Inflammatory macrophage (primary cell): ENCODE data around the gene CD1C.
A peak's percentile ranks its signal among the peaks of the same experiment; 100 is the strongest.
"Not testable (repeated sequence)": the region's sequence is repeated elsewhere in the genome, so short reads cannot be mapped to it uniquely, and the experiment has no call there.

Experiments used
- DNase-seq, 2 donors: peaks; one replicate each; pipeline ENCODE4 v3.0.0-alpha.2; 2020 to 2022
- total RNA-seq, 18 experiments: gene quantifications; one replicate each; lab custom pipeline; 2026; ENCODE audit warnings: mixed read lengths in 6 of 18, inconsistent platforms in 2 of 18; lab: John Stamatoyannopoulos, UW

CD1C gene
- 0.89 to 22.7 (median 6.7) reads per million in 18 experiments for total RNA-seq

- no peak for DNase-seq
Measured at GRCh38 chr1:158289811-158290210, at the start of gene CD1C. Gene CD1C (plus strand): TSS chr1:158289923. CDS start chr1:158290065, 142 bp downstream.

- peak; percentile 38 to 40 for DNase-seq
Measured at GRCh38 chr1:158246650-158247049, 43.1 kb upstream of the CD1C start.

- DNase-seq, result peak; percentile 83 to 87
Measured at GRCh38 chr1:158248118-158248517, 41.6 kb upstream of the CD1C start.

GRCh38 chr1:158248771-158249170 lies 41.0 kb upstream of the CD1C start:
- DNase-seq, result peak; percentile 78 to 88

- peak; percentile 46 to 86 for DNase-seq
Measured at GRCh38 chr1:158249646-158250045, 40.1 kb upstream of the CD1C start.

- peak; percentile 85 to 87 for DNase-seq
Measured at GRCh38 chr1:158251163-158251562, 38.6 kb upstream of the CD1C start.

GRCh38 chr1:158255656-158256055 lies 34.1 kb upstream of the CD1C start:
- peak; percentile 30 to 31 for DNase-seq

- not testable (repeated sequence) for DNase-seq
Measured at GRCh38 chr1:158256747-158257146, 33.0 kb upstream of the CD1C start.

GRCh38 chr1:158257888-158258287 lies 31.8 kb upstream of the CD1C start:
- DNase-seq, result peak; percentile 9 to 10

- no peak for DNase-seq
Measured at GRCh38 chr1:158259117-158259516, 30.6 kb upstream of the CD1C start.

- DNase-seq, result no peak
Measured at GRCh38 chr1:158272681-158273080, 17.0 kb upstream of the CD1C start.

- DNase-seq, result no peak
Measured at GRCh38 chr1:158274797-158275196, 14.9 kb upstream of the CD1C start.

GRCh38 chr1:158282421-158282820 lies 7.3 kb upstream of the CD1C start:
- not testable (repeated sequence) for DNase-seq

- peak; percentile 89 to 90 for DNase-seq
Measured at GRCh38 chr1:158283965-158284364, 5.8 kb upstream of the CD1C start.

GRCh38 chr1:158285756-158286241 lies 3.9 kb upstream of the CD1C start:
- peak; percentile 99 for DNase-seq

GRCh38 chr1:158286487-158286886 lies 3.2 kb upstream of the CD1C start:
- no peak for DNase-seq

GRCh38 chr1:158286941-158287346 lies 2.8 kb upstream of the CD1C start:
- peak; percentile 32 for DNase-seq

- peak; percentile 75 to 76 for DNase-seq
Measured at GRCh38 chr1:158290321-158290844, 660 bp downstream of the CD1C start.

- no peak for DNase-seq
Measured at GRCh38 chr1:158295791-158296190, 6.1 kb downstream of the CD1C start.

GRCh38 chr1:158310623-158311022 lies 20.9 kb downstream of the CD1C start:
- no peak for DNase-seq

- no peak for DNase-seq
Measured at GRCh38 chr1:158311066-158311465, 21.3 kb downstream of the CD1C start.

- no peak for DNase-seq
Measured at GRCh38 chr1:158323866-158324265, 34.1 kb downstream of the CD1C start.

GRCh38 chr1:158324395-158324794 lies 34.7 kb downstream of the CD1C start:
- peak in 1 of 2 donors; percentile 33 for DNase-seq

- peak in 1 of 2 donors; percentile 13 for DNase-seq
Measured at GRCh38 chr1:158327481-158327880, 37.8 kb downstream of the CD1C start.

- peak; percentile 56 to 60 for DNase-seq
Measured at GRCh38 chr1:158328426-158328825, 38.7 kb downstream of the CD1C start.
